ENCODE measurements around the gene SARNP.

The SARNP gene

DNA sequence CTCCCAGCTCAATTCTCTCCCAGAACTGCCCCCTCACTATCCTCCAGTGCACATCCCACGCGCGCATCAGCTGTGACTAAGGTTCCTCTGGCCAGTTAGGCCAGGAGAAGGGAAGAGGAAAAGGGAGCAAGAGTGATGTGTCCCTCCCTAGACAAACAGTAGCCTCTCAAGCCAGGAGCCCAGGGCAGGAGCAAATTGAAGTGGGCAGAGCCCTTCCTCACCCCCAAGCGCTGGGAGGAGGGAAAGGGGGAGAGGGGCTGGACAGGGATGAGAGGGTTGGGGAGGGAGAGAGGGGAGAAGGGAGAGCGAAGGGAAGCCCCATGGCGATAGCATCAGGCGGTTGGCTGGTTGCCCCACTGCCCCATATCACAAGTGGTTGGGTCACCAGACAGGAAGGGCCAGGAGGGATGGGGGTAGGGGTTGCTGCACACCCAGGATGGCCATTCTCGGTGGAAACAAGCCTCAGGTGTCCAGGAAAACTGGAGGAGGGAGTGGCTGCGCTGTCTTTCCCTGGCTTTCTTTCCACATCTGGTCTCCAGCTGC is 89.8 kb downstream of the SARNP start:
- H3K27me3 Mint-ChIP-seq, result no peaks in the 10 kb centered on the region
- peak overlapping the region; percentile 64 for H3K4me3 Mint-ChIP-seq
- CTCF ChIA-PET, result interaction anchor here (1.6 kb wide), 1 partner anchor 11 kb away, joined by 8 read pairs; no protein-coding TSS in a partner anchor
- peaks cover 19% of the 10 kb centered on the region for H3K36me3 Mint-ChIP-seq
- DNase-seq, result no peak
- peak overlapping the region; percentile 60 for H3K27ac Mint-ChIP-seq
- H3K9me3 Mint-ChIP-seq, result no peaks in the 10 kb centered on the region
- H3K4me1 Mint-ChIP-seq, result peaks cover 49% of the 10 kb centered on the region

DNA sequence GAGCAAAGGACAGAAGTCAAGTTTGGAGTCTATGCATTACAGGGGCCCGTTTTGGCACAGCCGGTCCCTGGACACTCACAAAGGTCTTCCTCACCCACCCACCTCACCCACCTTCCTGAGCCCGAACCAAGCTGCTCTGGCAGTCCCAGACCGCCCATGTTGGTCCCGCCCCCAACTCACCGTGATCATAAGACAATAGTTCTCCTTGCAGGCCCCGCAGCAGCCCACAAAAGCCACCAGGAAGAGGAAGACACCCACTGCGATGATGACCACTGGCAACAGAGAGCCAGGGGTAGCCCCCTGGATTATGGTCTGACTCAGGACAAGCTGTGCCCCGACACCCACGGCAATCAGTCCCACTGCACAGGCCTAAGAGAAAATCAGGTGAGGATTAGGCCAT is 90.6 kb downstream of the SARNP start:
- peak overlapping the region; percentile 60 for H3K27ac Mint-ChIP-seq

DNA sequence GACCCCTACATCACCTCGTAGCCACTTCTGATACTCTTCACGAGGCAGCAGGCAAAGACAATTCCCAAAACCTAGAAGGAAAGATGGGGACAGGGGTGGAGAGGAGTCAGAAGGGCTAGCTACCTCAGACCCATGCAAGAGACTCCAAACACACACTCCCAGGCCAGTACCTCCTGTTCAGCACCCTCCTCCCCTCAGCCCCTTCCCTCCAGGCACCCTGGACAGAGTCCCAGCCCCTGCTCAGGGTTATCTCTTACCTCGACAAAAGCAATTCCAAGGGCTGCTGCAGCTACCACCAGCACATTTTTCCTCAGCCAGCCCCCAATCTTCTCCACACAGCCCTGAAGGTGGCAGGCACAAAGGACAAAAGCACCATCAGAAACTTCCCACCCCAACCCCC is 92.0 kb downstream of the SARNP start:
- CTCF ChIA-PET, result interaction anchor here (0.5 to 11.3 kb wide), 7 partner anchors 9 to 56 kb away, joined by 3 to 166 read pairs (median 4); partner anchors contain the start of gene BLOC1S1
- Mint-ChIP-seq H3K27me3 (no peaks in the 10 kb centered on the region), H3K9me3 (no peaks in the 10 kb centered on the region), H3K4me3 (no peak overlapping the region), H3K4me1 (peaks cover 46% of the 10 kb centered on the region), H3K36me3 (peaks cover 19% of the 10 kb centered on the region), H3K27ac (no peak overlapping the region)
- DNase-seq, result no peak

More for the DNA sequence above, 90.6 kb downstream of the SARNP start:
- DNase-seq, result no peak
- H3K36me3 Mint-ChIP-seq, result peaks cover 19% of the 10 kb centered on the region
- H3K9me3 Mint-ChIP-seq, result no peaks in the 10 kb centered on the region
- CTCF ChIA-PET, result interaction anchor here (1.6 kb wide), 1 partner anchor 11 kb away, joined by 8 read pairs; no protein-coding TSS in a partner anchor
- H3K4me3 Mint-ChIP-seq, result peak overlapping the region; percentile 64
- H3K4me1 Mint-ChIP-seq, result peaks cover 46% of the 10 kb centered on the region
- H3K27me3 Mint-ChIP-seq, result no peaks in the 10 kb centered on the region

DNA sequence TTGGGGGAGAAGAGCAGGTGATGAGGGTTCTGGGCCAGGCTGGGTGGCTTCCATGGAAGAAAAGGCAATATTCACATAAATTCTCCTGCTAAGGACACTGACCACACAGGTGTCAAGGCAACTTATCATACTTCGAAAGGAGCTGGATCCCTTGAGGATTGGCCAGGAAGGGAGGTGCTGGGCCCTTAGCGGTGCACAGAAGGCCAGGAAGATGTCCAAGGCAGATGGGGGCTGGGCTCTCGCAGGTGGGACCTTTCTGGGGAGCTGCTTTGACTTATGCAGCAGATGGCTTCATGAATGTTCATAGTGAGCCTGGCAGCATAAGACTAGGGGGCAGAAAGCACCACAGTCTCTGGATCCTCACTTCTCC is 92.6 kb downstream of the SARNP start:
- Mint-ChIP-seq H3K4me1 (peaks cover 46% of the 10 kb centered on the region), H3K36me3 (peaks cover 19% of the 10 kb centered on the region), H3K27me3 (no peaks in the 10 kb centered on the region), H3K9me3 (no peaks in the 10 kb centered on the region), H3K4me3 (no peak overlapping the region), H3K27ac (no peak overlapping the region)
- CTCF ChIA-PET, result interaction anchor here (0.5 to 11.3 kb wide), 11 partner anchors 9 to 724 kb away, joined by 3 to 166 read pairs (median 3); partner anchors contain the start of gene BLOC1S1
- DNase-seq, result no peak

DNA sequence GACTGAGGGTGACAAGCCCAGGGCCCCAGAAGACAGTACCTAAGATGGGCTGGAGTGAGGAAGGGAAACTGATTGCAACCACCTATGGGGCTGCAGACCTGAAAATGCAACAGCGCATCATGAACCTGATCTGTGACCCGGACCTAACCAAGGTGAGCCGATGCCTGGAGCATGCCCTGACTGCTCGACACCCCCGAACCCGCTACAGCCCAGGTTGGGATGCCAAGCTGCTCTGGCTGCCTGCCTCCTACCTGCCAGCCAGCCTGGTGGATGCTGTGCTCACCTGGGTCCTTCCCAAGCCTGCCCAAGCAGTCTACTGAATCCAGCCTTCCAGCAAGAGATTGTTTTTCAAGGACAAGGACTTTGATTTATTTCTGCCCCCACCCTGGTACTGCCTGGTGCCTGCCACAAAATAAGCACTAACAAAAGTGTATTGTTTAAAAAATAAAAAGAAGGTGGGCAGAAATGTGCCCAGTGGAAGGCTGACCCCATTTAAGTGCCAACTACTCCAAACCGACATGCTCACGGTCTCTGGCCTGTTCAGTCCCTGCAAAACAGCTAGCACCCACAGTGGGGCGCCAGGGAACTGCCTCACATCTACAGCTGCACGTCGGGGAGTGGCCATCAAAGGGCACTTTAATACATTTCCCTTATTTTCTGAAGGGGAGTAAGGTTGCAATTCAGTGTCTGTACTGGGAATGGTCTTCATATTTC is 93.1 kb downstream of the SARNP start:
- Mint-ChIP-seq H3K4me1 (peaks cover 45% of the 10 kb centered on the region), H3K9me3 (no peaks in the 10 kb centered on the region), H3K36me3 (peaks cover 19% of the 10 kb centered on the region), H3K27ac (peak overlapping the region; percentile 56), H3K4me3 (no peak overlapping the region), H3K27me3 (no peaks in the 10 kb centered on the region)
- CTCF ChIA-PET, result interaction anchor here (0.9 to 11.3 kb wide), 10 partner anchors 8 to 724 kb away, joined by 3 to 166 read pairs (median 4); partner anchors contain the start of gene BLOC1S1
- DNase-seq, result peak; percentile 82

DNA sequence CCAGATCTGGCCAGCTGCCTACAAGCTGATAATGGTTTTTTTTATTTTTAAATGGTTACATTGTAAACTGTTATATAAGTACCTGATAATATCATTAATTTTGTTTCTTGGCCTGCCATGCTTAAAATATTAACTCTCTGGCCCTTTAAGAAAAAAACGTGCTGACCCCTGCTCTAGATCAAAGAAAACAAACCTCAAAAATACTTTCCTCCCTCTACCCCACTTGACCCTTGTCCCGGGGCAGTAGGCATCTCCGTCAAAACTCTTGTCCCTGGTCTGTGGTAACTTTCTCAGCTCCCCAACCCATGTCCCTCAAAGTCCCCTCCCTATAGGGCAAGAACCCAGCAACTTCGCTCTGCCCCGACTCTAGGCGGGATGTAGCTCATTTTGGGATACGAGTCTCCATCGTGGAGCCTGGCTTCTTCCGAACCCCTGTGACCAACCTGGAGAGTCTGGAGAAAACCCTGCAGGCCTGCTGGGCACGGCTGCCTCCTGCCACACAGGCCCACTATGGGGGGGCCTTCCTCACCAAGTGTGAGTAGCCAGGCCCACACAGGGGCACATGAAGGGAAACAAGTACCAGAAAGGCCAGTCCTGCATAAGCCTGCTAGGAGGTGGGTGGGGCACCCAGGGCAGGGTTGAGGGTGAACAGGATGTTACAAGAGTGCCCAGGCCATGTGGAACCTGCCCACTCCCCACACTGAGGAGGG is 93.9 kb downstream of the SARNP start:
- CTCF ChIA-PET, result interaction anchor here (0.6 to 11.3 kb wide), 3 partner anchors 12 to 96 kb away, joined by 3 to 166 read pairs (median 5); no protein-coding TSS in a partner anchor
- peaks cover 23% of the 10 kb centered on the region for H3K36me3 Mint-ChIP-seq
- H3K4me1 Mint-ChIP-seq, result peaks cover 46% of the 10 kb centered on the region
- H3K4me3 Mint-ChIP-seq, result no peak overlapping the region
- no peaks in the 10 kb centered on the region for H3K27me3 Mint-ChIP-seq
- no peaks in the 10 kb centered on the region for H3K9me3 Mint-ChIP-seq
- no peak overlapping the region for H3K27ac Mint-ChIP-seq
- DNase-seq, result no peak

DNA sequence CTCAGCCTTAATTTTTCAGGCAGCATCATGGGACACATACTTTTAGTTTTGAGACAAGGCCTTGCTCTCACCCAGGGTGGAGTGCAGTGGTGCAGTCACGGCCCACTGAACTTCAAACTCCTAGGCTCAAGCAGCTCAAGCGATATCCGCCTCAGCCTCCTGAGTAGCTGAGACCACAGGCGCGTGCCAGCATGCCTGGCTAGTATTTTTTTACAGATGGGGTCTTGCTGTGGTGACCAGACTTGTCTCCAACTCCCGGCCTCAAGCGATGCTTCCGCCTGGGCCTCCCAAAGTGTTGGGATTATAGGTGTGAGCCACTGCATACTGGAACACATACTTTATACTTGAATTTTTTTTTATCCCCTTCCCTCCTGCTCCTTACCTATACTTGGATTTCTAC is 94.6 kb downstream of the SARNP start:
- H3K4me1 Mint-ChIP-seq, result peaks cover 51% of the 10 kb centered on the region
- no peak overlapping the region for H3K4me3 Mint-ChIP-seq
- no peaks in the 10 kb centered on the region for H3K9me3 Mint-ChIP-seq
- no peak for DNase-seq
- no peaks in the 10 kb centered on the region for H3K27me3 Mint-ChIP-seq
- CTCF ChIA-PET, result interaction anchor here (0.7 to 11.3 kb wide), 2 partner anchors 13 to 97 kb away, joined by 3 to 166 read pairs; no protein-coding TSS in a partner anchor
- H3K27ac Mint-ChIP-seq, result no peak overlapping the region
- peaks cover 29% of the 10 kb centered on the region for H3K36me3 Mint-ChIP-seq

DNA sequence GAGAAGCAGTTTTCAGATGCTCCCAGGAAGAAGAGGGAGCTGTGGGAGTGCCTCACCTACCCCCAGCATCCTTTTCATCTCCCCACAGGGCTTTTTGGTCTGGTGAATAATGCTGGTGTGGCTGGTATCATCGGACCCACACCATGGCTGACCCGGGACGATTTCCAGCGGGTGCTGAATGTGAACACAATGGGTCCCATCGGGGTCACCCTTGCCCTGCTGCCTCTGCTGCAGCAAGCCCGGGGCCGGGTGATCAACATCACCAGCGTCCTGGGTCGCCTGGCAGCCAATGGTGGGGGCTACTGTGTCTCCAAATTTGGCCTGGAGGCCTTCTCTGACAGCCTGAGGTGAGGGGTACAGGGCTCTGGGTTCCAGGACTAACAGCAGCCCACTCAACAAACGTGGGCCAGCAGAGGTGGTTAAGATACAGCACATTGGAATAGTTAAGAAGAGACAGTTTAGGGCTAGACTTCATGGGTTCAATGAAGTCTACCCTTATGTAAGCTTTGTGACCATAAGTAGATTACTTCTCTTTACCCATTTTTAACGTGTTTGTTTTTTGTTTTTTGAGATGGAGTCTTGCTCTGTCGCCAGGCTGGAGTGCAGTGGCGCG is 95.8 kb downstream of the SARNP start:
- CTCF ChIA-PET, result interaction anchor here (11.3 kb wide), 1 partner anchor 14 kb away, joined by 166 read pairs; no protein-coding TSS in a partner anchor
- Mint-ChIP-seq H3K4me3 (no peak overlapping the region), H3K9me3 (no peaks in the 10 kb centered on the region), H3K36me3 (peaks cover 26% of the 10 kb centered on the region), H3K27ac (peak overlapping the region; percentile 52), H3K27me3 (no peaks in the 10 kb centered on the region), H3K4me1 (peaks cover 51% of the 10 kb centered on the region)
- DNase-seq, result no peak

DNA sequence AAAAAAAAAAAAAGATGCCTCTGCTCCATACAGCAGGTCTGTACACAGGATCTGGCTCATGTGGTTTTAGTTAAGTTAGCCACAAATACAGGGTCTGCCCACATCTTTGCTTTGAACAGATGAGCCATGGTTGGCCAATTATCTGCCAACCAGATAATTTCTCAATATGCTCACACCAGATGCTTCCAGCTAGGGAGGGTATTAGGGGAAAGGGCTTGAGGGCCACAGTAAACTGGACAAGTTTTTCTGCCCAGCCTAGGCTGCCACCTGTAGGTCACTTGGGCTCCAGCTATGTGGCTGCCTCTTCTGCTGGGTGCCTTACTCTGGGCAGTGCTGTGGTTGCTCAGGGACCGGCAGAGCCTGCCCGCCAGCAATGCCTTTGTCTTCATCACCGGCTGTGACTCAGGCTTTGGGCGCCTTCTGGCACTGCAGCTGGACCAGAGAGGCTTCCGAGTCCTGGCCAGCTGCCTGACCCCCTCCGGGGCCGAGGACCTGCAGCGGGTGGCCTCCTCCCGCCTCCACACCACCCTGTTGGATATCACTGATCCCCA is 96.6 kb downstream of the SARNP start:
- peaks cover 25% of the 10 kb centered on the region for H3K36me3 Mint-ChIP-seq
- H3K27ac Mint-ChIP-seq, result no peak overlapping the region
- no peak overlapping the region for H3K4me3 Mint-ChIP-seq
- peaks cover 1% of the 10 kb centered on the region for H3K27me3 Mint-ChIP-seq
- no peak for DNase-seq
- H3K9me3 Mint-ChIP-seq, result no peaks in the 10 kb centered on the region
- peaks cover 49% of the 10 kb centered on the region for H3K4me1 Mint-ChIP-seq
- CTCF ChIA-PET, result interaction anchor here (0.5 to 11.3 kb wide), 5 partner anchors 15 to 1864 kb away, joined by 3 to 166 read pairs (median 3); a partner anchor contains a TSS

DNA sequence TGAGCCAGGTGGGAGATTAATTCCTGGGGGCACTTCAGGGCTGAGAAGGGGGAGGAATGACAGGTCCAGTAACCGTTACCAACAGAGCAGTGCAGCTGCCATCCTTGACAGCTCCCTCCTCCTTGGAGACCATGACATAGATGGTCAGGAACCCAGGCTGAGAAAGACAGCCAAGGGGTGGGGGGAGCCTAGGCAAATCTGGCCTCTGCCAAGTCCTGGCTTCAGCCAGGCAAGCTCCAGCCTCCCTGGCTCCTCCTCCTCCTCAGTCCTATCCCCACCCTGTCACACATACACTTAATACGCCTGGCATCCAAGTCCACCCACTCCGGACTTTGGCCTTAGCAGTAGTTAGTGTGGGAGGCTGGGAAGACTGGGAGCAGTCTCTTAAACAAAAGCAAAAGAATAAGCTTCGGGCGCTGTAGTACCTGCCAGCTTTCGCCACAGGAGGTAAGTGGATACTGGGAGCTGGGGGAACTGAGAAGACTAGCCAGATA is 97.4 kb downstream of the SARNP start, which contains the start of gene RDH5:
Gene RDH5, plus strand, starts transcription at position 323 of the 494 bp plus-strand sequence. CDS start 792 bp downstream, outside the sequence.
- H3K27me3 Mint-ChIP-seq, result peaks cover 8% of the 10 kb centered on the region
- H3K9me3 Mint-ChIP-seq, result no peaks in the 10 kb centered on the region
- H3K36me3 Mint-ChIP-seq, result peaks cover 20% of the 10 kb centered on the region
- H3K4me1 Mint-ChIP-seq, result peaks cover 54% of the 10 kb centered on the region
- CTCF ChIA-PET, result interaction anchor here (1.0 to 11.3 kb wide), 4 partner anchors 16 to 220 kb away, joined by 3 to 166 read pairs (median 3); a partner anchor contains a TSS
- no peak for DNase-seq
- no peak within 1 kb of the TSS for H3K27ac Mint-ChIP-seq
- H3K4me3 Mint-ChIP-seq, result no peak within 1 kb of the TSS

DNA sequence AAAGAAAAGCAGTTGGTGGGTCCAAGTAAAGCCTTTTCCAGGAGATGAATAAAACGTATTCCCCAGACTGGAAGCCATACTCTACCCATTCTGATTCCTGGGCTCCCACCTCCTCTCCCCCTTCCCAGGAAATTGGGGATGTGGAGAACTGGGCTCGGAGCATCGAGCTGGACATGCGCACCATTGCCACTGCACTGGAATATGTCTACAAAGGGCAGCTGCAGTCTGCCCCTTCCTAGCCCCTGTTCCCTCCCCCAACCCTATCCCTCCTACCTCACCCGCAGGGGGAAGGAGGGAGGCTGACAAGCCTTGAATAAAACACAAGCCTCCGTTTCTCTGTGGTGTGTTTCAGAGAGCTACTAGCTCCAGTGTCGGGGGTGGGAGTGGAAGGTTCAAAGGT is 98.2 kb downstream of the SARNP start:
- Mint-ChIP-seq H3K4me1 (peaks cover 49% of the 10 kb centered on the region), H3K9me3 (no peaks in the 10 kb centered on the region), H3K27ac (no peak overlapping the region), H3K36me3 (peaks cover 16% of the 10 kb centered on the region), H3K27me3 (peaks cover 8% of the 10 kb centered on the region), H3K4me3 (no peak overlapping the region)
- CTCF ChIA-PET, result interaction anchor here (0.9 to 11.3 kb wide), 4 partner anchors 10 to 221 kb away, joined by 3 to 166 read pairs (median 4); partner anchors contain the start of gene CD63
- DNase-seq, result no peak

DNA sequence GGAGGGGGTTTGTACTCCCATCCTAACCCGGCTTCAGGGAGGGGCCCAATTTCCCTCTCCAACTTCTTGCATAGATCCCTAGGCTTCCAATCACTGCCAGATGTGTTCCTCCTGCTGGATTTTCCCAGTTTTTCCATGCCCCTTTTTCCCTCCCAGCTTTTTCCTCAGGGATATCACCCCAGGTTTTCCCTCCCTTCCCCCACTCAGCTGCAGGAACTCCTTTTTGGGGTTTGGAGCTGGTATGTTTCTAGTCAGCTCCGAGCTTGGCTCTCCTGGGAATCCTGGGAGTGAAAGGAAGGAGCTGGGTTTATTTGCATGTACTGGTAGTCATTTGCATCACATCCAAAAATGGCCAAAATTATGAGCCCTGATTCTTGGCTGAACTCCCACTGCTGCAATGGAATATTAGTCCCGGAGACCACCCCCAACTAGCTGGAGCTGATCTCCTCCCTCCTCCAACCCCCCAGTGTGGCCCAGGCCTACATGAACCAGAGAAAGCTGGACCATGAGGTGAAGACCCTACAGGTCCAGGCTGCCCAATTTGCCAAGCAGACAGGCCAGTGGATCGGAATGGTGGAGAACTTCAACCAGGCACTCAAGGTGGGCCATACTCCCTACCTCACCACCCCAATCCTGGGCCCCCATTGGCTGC is 98.8 kb downstream of the SARNP start:
- H3K9me3 Mint-ChIP-seq, result no peaks in the 10 kb centered on the region
- peaks cover 49% of the 10 kb centered on the region for H3K4me1 Mint-ChIP-seq
- peaks cover 8% of the 10 kb centered on the region for H3K27me3 Mint-ChIP-seq
- H3K36me3 Mint-ChIP-seq, result peaks cover 16% of the 10 kb centered on the region
- H3K4me3 Mint-ChIP-seq, result no peak overlapping the region
- no peak for DNase-seq
- CTCF ChIA-PET, result interaction anchor here (0.9 to 11.3 kb wide), 2 partner anchors 10 to 17 kb away, joined by 4 to 166 read pairs; partner anchors contain the start of gene CD63
- peak overlapping the region; percentile 62 for H3K27ac Mint-ChIP-seq

DNA sequence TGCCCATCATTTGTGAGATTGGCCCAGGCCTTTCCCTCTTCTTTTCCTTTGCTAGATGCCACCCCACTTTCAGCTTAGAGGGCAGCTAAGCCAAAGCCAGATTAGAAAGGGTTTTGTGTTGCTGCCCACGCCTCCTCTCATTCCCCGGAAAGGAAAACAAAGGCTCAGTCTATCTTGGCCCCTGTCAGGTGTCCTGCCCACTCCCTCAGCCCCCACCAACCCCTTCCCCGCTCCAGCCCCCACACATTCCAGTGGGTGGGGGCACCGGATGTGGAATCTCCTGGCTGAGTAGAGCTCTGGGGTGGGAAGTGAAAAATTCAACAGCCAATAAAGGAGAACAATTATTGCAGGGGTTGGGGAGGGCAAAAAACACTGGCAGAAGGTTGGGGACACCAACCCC is 99.5 kb downstream of the SARNP start:
- CTCF ChIA-PET, result interaction anchor here (11.3 kb wide), 1 partner anchor 18 kb away, joined by 166 read pairs; no protein-coding TSS in a partner anchor
- DNase-seq, result no peak
- Mint-ChIP-seq H3K9me3 (no peaks in the 10 kb centered on the region), H3K36me3 (peaks cover 16% of the 10 kb centered on the region), H3K27ac (peak overlapping the region; percentile 17), H3K4me3 (peak overlapping the region; percentile 90), H3K4me1 (peaks cover 49% of the 10 kb centered on the region), H3K27me3 (peaks cover 11% of the 10 kb centered on the region)
